Fibroblast of skin of left quadriceps (primary cell): Measurements from ENCODE around the gene HLA-DQB1.
"Not testable (repeated sequence)": the region's sequence is repeated elsewhere in the genome, so short reads cannot be mapped to it uniquely, and the experiment has no call there.

Experiments used
- DNase-seq, 2 experiments: peaks; one replicate each; pipeline ENCODE4 v3.0.0-alpha.2; 2013; ENCODE audit warnings: low read depth in 2 of 2

Gene HLA-DQB1

DNA sequence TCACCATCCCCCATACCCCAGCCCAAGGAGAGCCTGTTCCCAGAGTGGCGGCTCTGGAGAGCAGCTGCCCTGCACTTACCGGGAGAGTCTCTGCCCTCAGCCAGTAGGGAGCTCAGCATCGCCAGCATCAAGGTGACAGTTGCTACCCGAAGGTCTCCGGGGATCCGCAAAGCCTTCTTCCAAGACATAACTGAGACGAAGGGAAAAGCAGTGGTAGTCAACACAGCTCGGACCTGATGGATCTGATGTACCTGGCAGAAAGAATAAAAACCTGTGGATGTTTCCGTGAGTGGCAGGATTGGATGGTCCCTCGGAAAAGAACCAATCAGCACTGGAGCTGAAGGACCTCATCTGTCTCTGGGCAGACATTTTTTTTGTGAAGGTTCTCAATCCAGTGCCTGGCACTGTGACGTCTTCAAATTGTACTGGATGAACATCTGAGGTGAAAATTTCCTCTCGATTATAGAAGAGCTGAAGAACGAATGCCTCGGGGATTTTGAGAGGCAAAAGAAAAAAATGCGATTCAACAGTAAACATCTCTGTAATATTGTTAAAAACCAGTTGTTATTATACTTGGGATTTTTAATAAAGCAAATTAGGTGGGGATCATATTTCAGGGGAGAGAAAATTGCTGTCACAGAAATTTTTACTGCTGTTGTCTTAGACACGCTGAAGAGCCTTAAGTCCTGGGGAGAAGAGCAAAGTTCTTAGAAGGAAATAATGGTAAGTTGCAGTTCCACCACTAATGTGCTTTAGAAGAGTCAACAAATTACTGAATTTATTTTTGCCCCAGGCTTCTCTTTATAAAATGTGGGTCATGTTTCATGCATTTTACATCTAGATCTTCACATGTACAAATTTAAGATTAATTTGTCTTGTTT lies at the start of gene HLA-DQB1:
TSS of gene HLA-DQB1 (minus strand) at position 238 of the 881 bp plus-strand sequence. CDS start at position 188, 50 bp downstream.
- DNase-seq = no peak

DNA sequence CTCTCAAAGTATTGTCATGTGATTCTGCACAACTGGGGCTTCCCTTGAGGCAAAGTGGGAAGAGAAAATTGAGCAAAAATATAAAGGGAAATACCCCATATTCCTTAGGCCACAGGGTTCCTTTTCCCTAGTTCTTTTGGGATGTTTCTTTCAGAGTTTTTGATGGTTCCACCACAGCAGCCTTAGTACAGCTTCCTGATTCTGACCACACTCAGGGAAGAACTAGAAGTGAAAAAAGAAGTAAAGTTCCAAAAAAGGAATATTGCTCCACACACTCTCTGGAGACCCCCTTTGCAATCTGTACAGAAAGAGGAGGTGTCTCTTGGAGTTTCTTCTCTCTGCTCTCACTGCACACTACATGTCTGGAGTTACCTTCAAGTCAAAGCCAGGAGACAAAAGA lies 46.8 kb upstream of the HLA-DQB1 start:
- DNase-seq = no peak

DNA sequence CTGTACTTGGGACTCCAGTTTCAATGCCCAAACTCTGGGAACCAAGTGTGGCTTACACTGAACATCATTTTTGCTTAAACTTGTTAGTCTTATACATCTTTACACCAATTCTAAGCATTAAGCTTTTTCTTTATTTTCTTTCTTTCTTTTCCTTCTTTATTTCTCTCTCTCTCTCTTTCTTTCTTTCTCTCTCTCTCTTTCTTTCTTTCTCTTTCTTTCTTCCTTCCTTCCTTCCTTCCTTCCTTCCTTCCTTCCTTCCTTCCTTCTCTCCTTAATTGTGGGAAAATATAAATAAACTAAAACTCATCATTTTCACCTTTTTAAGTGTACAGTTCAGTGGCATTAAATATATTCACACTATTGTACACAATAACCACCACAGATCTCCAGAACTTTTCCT lies 43.2 kb upstream of the HLA-DQB1 start:
- DNase-seq = no peak

- not testable (repeated sequence) for DNase-seq
Observed at GRCh38 chr6:32705164-32705563, 38.7 kb upstream of the HLA-DQB1 start.

- no peak for DNase-seq
Observed at GRCh38 chr6:32703347-32703746, 36.9 kb upstream of the HLA-DQB1 start.

- DNase-seq = peak; percentile 19 to 27
Observed at GRCh38 chr6:32700391-32701040, 34.1 kb upstream of the HLA-DQB1 start.

GRCh38 chr6:32697031-32697430 lies 30.6 kb upstream of the HLA-DQB1 start:
- no peak for DNase-seq

DNA sequence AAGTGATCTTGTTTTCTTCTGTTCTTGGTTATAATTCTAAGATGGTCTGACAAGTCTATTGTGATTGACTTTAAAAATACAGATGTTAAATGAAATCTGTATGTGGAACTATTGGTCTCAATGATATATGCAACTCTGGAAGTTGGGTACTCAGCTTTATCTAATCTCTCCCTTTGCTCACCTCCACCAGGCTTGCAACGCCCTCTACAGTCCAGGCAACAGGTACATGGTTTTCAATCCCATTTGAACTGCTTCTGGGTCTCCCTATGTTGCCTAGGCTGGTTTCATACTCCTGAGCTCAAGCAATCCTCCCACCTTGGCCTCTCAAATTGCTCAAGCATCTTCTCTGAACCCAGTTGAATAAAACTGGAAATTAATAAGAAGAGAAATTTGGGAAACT lies 25.6 kb upstream of the HLA-DQB1 start:
- no peak for DNase-seq

- DNase-seq = no peak
Observed at GRCh38 chr6:32689531-32690501, 23.4 kb upstream of the HLA-DQB1 start.

- DNase-seq = no peak
Observed at GRCh38 chr6:32685603-32686002, 19.1 kb upstream of the HLA-DQB1 start.

- DNase-seq = no peak
Observed at GRCh38 chr6:32684246-32684645, 17.8 kb upstream of the HLA-DQB1 start.

- no peak for DNase-seq
Observed at GRCh38 chr6:32680055-32680454, 13.6 kb upstream of the HLA-DQB1 start.

- DNase-seq = no peak
Observed at GRCh38 chr6:32679492-32679891, 13.0 kb upstream of the HLA-DQB1 start.

DNA sequence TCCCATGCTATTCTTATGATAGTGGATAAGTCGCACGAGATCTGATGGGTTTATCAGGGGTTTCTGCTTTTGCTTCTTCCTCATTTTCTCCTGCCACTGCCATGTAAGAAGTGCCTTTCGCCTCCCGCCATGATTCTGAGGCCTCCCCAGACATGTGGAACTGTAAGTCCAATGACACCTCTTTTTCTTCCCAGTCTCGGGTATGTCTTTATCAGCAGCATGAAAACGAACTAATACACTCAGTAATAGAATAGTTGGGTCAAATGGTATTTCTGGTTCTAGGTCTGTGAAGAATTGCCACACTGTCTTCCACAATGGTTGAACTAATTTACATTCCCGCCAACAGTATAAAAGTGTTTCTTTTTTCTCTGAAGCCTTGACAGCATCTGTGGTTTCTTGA lies 7.7 kb upstream of the HLA-DQB1 start:
- DNase-seq = not testable (repeated sequence)

DNA sequence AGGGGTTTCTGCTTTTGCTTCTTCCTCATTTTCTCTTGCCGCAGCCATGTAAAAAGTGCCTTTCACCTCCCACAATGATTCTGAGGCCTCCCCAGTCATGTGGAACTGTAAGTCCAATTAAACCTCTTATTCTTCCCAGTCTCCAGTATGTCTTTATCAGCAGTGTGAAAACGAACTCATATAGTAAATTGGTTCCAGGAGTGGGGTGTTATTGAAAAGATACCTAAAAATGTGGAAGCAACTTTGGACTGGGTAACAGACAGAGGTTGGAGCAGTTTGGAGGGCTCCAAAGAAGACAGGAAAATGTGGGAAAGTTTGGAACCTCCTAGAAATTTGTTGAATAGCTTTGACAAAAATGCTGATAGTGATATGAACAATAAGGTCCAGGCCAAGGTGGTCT lies 5.5 kb upstream of the HLA-DQB1 start:
- not testable (repeated sequence) for DNase-seq

- DNase-seq = no peak
Observed at GRCh38 chr6:32669893-32670292, 3.4 kb upstream of the HLA-DQB1 start.

DNA sequence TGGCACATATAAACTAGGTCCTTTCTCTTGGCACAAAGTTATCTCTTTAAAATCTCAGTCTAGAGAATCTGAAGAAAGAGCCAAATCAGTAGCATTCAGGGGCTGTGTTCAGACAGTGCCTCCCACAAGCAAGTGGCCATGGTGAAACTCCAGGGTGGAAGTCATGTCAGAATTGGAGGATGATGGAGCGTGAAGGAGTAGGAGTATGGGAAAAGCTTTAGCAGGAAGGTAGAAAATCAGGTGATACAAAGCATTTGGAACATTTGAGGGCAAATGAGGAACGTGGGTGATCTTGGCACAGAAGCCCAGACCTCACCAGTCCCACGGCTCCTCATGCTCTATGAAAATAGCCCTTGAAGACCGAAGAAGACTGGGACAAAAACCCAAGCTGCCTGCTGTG lies 2.8 kb upstream of the HLA-DQB1 start:
- DNase-seq = no peak

DNA sequence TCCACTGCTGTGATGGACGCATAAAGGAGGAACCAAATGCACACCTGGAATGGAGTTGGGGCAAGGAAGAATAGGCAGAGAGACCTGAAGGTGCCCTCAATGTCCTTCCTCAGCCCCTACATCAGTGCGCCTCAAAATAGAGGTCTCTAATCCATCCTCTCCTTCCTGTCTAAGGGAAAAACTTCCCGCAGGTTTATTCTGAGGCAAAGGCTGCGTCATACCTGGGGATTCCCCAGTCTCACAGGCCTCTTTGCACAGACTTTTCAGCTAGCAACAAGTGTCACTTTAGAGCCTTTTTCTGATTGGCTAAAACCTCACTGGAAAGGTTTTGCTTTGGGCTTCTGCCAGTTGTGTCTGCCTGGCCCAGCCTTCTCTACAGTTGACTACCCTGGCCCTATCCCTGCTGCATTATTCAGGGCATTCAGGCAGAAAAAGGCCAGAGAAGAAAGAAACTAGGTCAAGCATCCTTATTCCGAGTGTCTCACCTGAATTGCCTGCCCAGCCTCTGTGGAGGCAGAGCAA lies 1.8 kb upstream of the HLA-DQB1 start:
- DNase-seq = no peak

DNA sequence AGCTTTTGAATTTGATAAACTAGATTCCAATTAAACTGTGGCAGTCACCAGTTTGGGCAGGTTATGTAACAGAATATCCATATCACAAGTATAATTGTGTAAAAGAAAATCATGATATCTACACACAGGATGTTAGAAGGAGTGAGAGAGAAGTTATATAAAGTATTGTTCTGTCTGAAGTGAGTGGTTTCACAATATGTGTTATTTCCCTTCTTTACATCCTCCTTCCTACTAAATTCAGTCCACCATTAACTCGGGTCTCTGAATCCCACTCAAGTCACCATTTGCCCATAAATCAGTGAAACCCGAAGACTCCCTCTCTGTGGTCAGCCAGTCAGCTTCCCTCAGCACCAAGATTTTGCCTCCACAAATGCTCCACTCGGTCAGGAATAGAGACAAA lies 796 bp downstream of the HLA-DQB1 start:
- no peak for DNase-seq

DNA sequence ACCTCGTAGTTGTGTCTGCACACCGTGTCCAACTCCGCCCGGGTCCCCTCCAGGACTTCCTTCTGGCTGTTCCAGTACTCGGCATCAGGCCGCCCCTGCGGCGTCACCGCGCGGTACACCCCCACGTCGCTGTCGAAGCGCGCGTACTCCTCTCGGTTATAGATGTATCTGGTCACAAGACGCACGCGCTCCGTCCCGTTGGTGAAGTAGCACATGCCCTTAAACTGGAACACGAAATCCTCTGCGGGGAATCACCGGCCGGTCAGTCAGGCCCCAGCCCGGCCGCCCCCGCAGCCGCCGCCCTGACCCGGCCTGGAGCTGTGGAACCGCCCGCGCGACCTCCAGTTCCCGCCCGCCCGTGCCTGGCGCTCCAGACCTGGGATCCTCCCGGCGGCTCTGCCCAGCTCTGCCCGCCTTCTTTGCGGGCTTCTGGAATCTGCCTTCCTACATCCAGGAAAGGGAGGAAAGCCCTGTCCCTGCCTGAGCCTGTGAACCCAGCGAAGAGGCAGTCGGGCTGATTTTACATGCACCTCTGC lies 1.6 kb downstream of the HLA-DQB1 start:
- no peak for DNase-seq

DNA sequence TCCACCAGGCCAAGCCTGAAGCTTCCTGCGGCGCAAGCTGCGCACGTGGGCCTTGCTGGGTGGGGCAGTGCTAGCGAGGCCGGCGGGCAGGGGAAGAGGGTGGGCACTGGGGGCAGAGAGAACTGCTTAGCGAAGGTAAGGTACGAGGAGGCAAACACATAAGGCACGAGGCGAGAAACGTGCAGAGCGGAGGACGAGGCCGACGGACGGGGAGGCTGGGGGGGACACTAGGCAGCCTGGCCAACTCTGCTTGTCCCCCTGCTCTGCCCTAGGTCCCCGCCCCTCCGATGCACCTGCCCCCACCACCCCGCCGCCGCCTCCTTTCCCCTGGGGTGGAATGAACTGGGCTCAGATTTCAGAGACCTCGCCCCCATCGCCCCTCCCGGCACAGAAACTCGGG lies 2.1 kb downstream of the HLA-DQB1 start:
- DNase-seq = no peak
